Keratinocyte (primary cell): ENCODE measurements around the gene STX8. TPM values are rescaled to one million over a fixed set of nuclear protein-coding genes. Genes with fewer than 3 reads are reported as not detected.

Experiments used
- DNase-seq: peaks from one replicate; pipeline ENCODE4 v3.0.0-alpha.2; 2011; ENCODE audit warnings: low read depth, missing footprints, low spot score
- FAIRE-seq: peaks from 2 replicates; lab custom pipeline; 2011; peaks lifted over from hg19 to GRCh38; lab: Jason Lieb, UNC
- H2AFZ ChIP-seq: 2 replicates; pipeline ENCODE4 v1.6.0; 2012; ENCODE audit warnings: low read length, control low read depth, inconsistent platforms; ENCODE audit not compliant: control insufficient read depth
- H3K27ac ChIP-seq: 2 replicates; pipeline ENCODE4 v1.5.1; 2011; ENCODE audit warnings: low read length; ENCODE audit not compliant: control insufficient read depth, insufficient read depth
- H3K27me3 ChIP-seq: 3 replicates; pipeline ENCODE4 v1.6.0; 2011; ENCODE audit warnings: low read length; ENCODE audit not compliant: control insufficient read depth, insufficient read depth; ENCODE audit errors: extremely low read depth
- H3K36me3 ChIP-seq, 2 experiments: 2 replicates in 1 of 2; 3 replicates in 1 of 2; pipeline ENCODE4 v1.5.1; 2011; ENCODE audit warnings: low read length in 2 of 2, mild to moderate bottlenecking in 1 of 2; ENCODE audit not compliant: control insufficient read depth in 2 of 2, insufficient read depth in 2 of 2; ENCODE audit errors: extremely low read depth in 1 of 2
- H3K4me1 ChIP-seq: 3 replicates; pipeline ENCODE4 v1.5.1; 2011; ENCODE audit warnings: low read length; ENCODE audit not compliant: control insufficient read depth, insufficient read depth; ENCODE audit errors: extremely low read depth
- H3K4me2 ChIP-seq: 3 replicates; pipeline ENCODE4 v1.6.0; 2011; ENCODE audit warnings: low read depth, low read length; ENCODE audit not compliant: control insufficient read depth, insufficient read depth; ENCODE audit errors: extremely low read depth
- H3K4me3 ChIP-seq, 3 experiments: fragments of 200-600 bp in 1 of 3; sonication (generic) in 1 of 3; 2 replicates in 2 of 3; 3 replicates in 1 of 3; pipeline ENCODE4 v1.5.1; 2011 to 2016; ENCODE audit warnings: low read length in 3 of 3, mild to moderate bottlenecking in 3 of 3, control low read depth in 2 of 3, inconsistent platforms in 1 of 3, low read depth in 1 of 3, mixed read lengths in 1 of 3, mixed run types in 1 of 3, moderate library complexity in 1 of 3; ENCODE audit not compliant: control insufficient read depth in 2 of 3, insufficient read depth in 2 of 3; ENCODE audit errors: extremely low read depth in 1 of 3
- H3K79me2 ChIP-seq: 2 replicates; pipeline ENCODE4 v1.6.0; 2012; ENCODE audit warnings: low read length; ENCODE audit not compliant: control insufficient read depth, insufficient read depth
- H3K9ac ChIP-seq: 3 replicates; pipeline ENCODE4 v1.6.0; 2011; ENCODE audit warnings: low read length; ENCODE audit not compliant: control insufficient read depth, insufficient read depth; ENCODE audit errors: extremely low read depth
- H3K9me1 ChIP-seq: 3 replicates; pipeline ENCODE4 v1.6.0; 2011; ENCODE audit warnings: low read length; ENCODE audit not compliant: control insufficient read depth, insufficient read depth; ENCODE audit errors: extremely low read depth
- H3K9me3 ChIP-seq: 2 replicates; pipeline ENCODE4 v1.5.1; 2012; ENCODE audit warnings: low read depth, low read length; ENCODE audit not compliant: control insufficient read depth
- H4K20me1 ChIP-seq: 3 replicates; pipeline ENCODE4 v1.6.0; 2011; ENCODE audit warnings: low read length; ENCODE audit not compliant: control insufficient read depth, insufficient read depth; ENCODE audit errors: extremely low read depth
- EZH2 ChIP-seq: IDR thresholded peaks from one replicate; pipeline ENCODE4 v1.6.1; 2012; ENCODE audit warnings: inconsistent platforms, mild to moderate bottlenecking, low read length, moderate library complexity
- dilution Hi-C: fragments of 300-500 bp; cut with MboI; formaldehyde crosslinking; loops from one replicate; pipeline ENCODE4 v1.7.0; 2020; ENCODE audit warnings: low sequenced_read_pairs; ENCODE audit not compliant: extremely low pct_ligation_motif_present
- polyA plus RNA-seq, 5 experiments: library from polyadenylated mRNA; depleted of rRNA in 3 of 5; stranded (reverse) in 3 of 5; stranded (forward) in 1 of 5; unstranded in 1 of 5; fragments of >200 nt; gene quantifications; 1 replicate in 1 of 5; 2 replicates in 3 of 5; 3 replicates in 1 of 5; pipeline versions ENCODE4 v1.2.1 to v1.2.3, GENCODE V29; 2011 to 2012; ENCODE audit warnings: missing spikeins in 2 of 5, low read depth in 1 of 5, low replicate concordance in 1 of 5
- TF ChIP-seq, protein P1 (sequence below), 3 experiments: IDR thresholded peaks in 1 of 3; conservative IDR thresholded peaks in 1 of 3; optimal IDR thresholded peaks in 1 of 3; 2 replicates in 2 of 3; 3 replicates in 1 of 3; pipeline versions ENCODE3 to v1.5.1; 2011; ENCODE audit warnings: low read length in 3 of 3, mild to moderate bottlenecking in 3 of 3, moderate library complexity in 2 of 3, control low read depth in 1 of 3, inconsistent platforms in 1 of 3; ENCODE audit not compliant: insufficient read depth in 2 of 3; ENCODE audit errors: extremely low read depth in 1 of 3

The STX8 gene
- polyA plus RNA-seq, 1 donor (not counting 4 experiments of a cell fraction or from before 2014, with no cell fraction given) = 90.3 TPM

DNA sequence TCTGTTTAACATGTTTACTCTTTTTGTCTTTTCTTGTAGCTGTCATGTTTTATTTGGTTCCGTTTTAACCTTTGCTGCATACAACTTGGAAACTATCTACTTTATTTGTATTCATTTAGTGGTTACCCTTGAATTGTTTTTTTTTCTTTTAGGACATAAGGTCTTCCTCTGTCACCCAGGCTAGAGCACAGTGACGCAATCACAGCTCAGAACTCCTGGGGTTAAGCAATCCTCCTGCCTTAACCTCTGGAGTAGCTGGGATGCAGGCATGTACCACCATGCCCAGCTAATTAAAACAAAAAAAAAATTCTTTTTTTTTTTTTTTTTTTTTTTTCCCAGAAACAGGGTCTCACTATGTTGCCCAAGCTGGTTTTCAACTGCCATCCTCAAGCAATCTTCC is 39.9 kb upstream of the STX8 start:
- Histone ChIP-seq H2AFZ (no peak overlapping the region), H3K4me1 (no peaks in the 10 kb centered on the region), H3K9me3 (no peaks in the 10 kb centered on the region), H4K20me1 (no peaks in the 10 kb centered on the region), H3K27ac (no peak overlapping the region), H3K9me1 (no peaks in the 10 kb centered on the region), H3K36me3 (no peaks in the 10 kb centered on the region), H3K4me2 (no peak overlapping the region), H3K9ac (no peak overlapping the region), H3K79me2 (no peaks in the 10 kb centered on the region), H3K4me3 (no peak overlapping the region), H3K27me3 (no peaks in the 10 kb centered on the region)
- no peak for DNase-seq
- FAIRE-seq = no peak
- dilution Hi-C loops = no loop called here
- no peak for TF ChIP-seq EZH2
- TF ChIP-seq, protein P1, sequence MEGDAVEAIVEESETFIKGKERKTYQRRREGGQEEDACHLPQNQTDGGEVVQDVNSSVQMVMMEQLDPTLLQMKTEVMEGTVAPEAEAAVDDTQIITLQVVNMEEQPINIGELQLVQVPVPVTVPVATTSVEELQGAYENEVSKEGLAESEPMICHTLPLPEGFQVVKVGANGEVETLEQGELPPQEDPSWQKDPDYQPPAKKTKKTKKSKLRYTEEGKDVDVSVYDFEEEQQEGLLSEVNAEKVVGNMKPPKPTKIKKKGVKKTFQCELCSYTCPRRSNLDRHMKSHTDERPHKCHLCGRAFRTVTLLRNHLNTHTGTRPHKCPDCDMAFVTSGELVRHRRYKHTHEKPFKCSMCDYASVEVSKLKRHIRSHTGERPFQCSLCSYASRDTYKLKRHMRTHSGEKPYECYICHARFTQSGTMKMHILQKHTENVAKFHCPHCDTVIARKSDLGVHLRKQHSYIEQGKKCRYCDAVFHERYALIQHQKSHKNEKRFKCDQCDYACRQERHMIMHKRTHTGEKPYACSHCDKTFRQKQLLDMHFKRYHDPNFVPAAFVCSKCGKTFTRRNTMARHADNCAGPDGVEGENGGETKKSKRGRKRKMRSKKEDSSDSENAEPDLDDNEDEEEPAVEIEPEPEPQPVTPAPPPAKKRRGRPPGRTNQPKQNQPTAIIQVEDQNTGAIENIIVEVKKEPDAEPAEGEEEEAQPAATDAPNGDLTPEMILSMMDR (optimal IDR thresholded peaks at IDR 0.05 in 1 of 3, IDR thresholded peaks at IDR 0.05 in 1 of 3, conservative IDR thresholded peaks at IDR 0.05 in 1 of 3; ENCODE audit: extremely low read depth in 1 of 3, insufficient read depth in 2 of 3, low read length in 3 of 3) = no peak

DNA sequence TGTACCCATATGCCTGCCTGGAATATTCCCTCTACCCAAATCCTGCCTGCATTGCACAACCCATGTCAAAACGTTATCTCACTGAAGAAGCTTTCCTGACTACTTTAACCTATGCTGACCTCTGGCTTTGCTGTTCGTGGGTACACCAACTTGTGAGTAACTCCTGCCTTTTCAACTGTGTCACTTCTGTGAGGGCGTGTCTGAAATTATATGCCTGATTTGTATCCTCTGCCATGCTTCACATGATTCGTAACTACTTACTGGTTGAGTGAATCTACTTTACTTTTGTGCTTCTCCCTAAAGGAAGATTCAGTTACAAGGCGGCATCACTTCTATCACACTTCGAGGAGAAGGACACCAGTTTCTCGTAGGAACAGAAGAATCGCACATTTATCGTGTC is 36.4 kb upstream of the STX8 start:
- H3K4me2 ChIP-seq = no peak overlapping the region

More for the DNA sequence above, 36.4 kb upstream of the STX8 start:
- H3K9ac ChIP-seq = no peak overlapping the region
- H3K9me3 ChIP-seq = no peaks in the 10 kb centered on the region
- H3K79me2 ChIP-seq = no peaks in the 10 kb centered on the region
- no peaks in the 10 kb centered on the region for H3K27me3 ChIP-seq
- H3K4me1 ChIP-seq = no peaks in the 10 kb centered on the region
- H3K27ac ChIP-seq = no peak overlapping the region
- H3K9me1 ChIP-seq = no peaks in the 10 kb centered on the region
- H4K20me1 ChIP-seq = no peaks in the 10 kb centered on the region
- TF ChIP-seq, protein P1 (optimal IDR thresholded peaks at IDR 0.05 in 1 of 3, IDR thresholded peaks at IDR 0.05 in 1 of 3, conservative IDR thresholded peaks at IDR 0.05 in 1 of 3; ENCODE audit: extremely low read depth in 1 of 3, insufficient read depth in 2 of 3, low read length in 3 of 3) = no peak
- dilution Hi-C loops = no loop called here
- H2AFZ ChIP-seq = no peak overlapping the region
- no peak for FAIRE-seq
- no peak overlapping the region for H3K4me3 ChIP-seq
- DNase-seq = no peak
- H3K36me3 ChIP-seq = no peaks in the 10 kb centered on the region
